Esophagus mucosa (tissue), 1 donor: Measurements from ENCODE around the gene LTV1. TPM values are rescaled to one million over a fixed set of nuclear protein-coding genes. Genes with fewer than 3 reads are reported as not detected.
"Not testable (repeated sequence)": the region's sequence is repeated elsewhere in the genome, so short reads cannot be mapped to it uniquely, and the experiment has no call there.

Experiments used
- ATAC-seq: fragments of 200-7000 bp; cut with Tn5 transposase; one replicate; pipeline ENCODE4 v1.9.1; 2020
- total RNA-seq: library from RNA; stranded (reverse); gene quantifications from one replicate; pipeline ENCODE4 v1.2.4, GENCODE V29; 2023
- donor health status: DM: yes; HTN: yes; CAD: no.

Gene LTV1
- total RNA-seq, 1 donor from 2014 or later, result 14.4 TPM

DNA sequence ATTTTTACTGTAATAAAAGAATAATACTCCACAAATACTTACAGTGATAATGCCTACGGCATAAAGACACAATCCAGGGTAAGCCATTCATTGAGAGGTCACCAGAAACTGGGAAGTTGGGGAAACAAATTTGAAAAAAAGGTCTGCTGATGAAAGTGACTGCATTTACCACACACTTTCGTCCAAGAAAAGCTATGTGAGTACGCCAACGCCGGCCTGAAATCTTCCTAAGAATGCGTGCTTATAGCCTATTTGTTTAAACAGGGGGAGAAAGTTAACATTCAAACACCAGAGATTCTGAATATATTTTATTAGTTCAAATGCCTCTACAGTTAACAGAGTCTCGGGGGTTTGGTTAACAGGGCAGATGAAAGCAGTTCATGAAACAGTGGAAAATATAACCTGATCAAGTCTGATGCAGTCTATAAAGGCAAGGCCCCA is 657 bp upstream of the LTV1 start:
- ATAC-seq, result peak; percentile 54

DNA sequence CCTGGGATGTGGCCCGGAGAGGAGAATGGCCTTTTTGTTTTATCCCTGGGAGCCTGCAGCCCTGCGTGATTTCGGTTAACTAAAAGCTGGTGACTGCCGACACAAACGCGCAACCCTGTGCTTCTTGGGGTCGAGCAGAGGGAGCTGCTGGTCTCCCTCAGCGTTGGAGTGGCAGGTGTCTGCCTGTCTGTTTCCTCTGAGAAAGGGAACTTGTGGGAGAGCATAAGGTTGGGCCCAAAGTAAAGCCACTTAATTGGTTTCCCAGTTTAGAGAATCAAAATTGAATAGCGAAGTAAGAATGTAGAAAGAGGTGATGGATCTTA is 500 bp downstream of the LTV1 start:
- ATAC-seq, result peak; percentile 14

DNA sequence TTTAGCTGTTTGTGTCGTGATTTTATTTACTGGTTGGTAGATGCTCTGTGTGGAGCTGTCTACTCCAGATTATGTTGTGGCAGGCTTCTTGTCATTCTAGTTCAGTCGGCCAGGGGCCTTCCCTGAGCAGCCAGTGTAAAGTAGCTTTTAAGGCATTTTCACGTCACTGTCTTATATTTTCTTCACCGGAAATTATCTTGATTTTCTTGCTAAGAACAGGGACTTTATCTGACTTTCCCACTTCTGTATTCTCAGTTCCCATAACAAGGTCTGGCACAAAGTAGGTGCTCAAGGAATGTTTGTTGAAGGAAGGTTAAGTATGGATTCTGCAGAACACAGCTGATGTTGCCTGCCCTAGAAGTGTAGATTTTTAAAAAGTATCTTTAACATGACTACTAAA is 868 bp downstream of the LTV1 start:
- peak; percentile 7 for ATAC-seq

DNA sequence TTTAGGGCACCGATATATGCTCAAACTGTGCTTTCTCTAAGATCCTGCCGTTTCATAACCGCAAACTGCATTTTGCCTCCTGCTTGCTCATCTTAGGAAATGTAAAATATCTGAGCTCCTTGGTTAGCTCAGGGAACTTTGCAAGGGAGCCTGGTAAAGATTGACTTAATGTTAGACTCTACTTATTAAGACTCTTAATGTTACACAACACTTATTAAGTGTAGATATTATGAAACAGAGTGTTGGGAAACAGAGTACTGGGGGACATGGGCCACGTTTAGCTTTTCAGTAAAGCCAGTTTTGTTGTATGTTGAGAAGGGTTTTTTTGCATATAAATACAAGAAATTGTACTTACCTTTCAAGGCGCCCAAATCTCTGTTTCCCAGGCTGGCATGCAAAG is 1.9 kb downstream of the LTV1 start:
- ATAC-seq, result no peak

DNA sequence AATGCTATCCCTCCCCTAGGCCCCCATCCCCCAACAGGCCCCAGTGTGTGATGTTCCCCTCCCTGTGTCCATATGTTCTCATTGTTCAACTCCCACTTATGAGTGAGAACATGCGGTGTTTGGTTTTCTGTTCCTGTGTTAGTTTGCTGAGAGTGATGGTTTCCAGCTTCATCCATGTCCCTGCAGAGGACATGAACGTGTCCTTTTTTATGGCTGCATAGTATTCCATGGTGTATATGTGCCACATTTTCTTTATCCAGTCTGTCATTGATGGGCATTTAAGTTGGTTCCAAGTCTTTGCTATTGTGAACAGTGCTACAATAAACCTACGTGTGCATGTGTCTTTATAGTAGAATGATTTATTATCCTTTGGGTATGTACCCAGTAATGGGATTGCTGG is 8.6 kb downstream of the LTV1 start:
- ATAC-seq, result not testable (repeated sequence)

DNA sequence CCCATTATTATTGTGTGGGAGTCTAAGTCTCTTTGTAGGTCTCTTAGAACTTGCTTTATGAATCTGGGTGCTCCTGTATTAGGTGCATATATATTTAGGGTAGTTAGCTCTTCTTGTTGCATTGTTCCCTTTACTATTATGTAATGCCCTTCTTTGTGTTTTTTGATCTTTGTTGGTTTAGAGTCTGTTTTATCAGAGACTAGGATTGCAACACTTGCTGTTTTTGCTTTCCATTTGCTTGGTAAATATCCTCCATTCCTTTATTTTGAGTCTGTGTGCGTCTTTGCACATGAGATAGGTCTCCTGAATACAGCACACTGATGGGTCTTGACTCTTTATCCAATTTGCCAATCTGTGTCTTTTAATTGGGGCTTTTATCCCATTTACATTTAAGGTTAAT is 11.9 kb downstream of the LTV1 start:
- not testable (repeated sequence) for ATAC-seq

DNA sequence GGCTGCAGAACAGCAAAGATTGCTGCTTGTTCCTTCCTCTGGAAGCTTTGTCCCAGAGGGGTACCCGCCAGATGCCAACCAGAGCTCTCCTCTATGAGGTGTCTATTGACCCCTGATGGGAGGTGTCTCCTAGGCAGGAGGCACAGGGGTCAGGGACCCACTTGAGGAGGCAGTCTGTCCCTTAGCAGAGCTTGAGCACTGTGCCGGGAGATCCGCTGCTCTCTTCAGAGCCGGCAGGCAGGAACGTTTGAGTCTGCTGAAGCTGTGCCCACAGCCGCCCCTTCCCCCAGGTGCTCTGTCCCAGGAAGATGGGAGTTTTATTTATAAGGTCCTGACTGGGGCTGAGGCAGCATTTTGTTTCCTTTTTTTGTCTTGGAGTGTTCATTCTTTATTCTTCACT is 13.6 kb downstream of the LTV1 start:
- ATAC-seq, result not testable (repeated sequence)

DNA sequence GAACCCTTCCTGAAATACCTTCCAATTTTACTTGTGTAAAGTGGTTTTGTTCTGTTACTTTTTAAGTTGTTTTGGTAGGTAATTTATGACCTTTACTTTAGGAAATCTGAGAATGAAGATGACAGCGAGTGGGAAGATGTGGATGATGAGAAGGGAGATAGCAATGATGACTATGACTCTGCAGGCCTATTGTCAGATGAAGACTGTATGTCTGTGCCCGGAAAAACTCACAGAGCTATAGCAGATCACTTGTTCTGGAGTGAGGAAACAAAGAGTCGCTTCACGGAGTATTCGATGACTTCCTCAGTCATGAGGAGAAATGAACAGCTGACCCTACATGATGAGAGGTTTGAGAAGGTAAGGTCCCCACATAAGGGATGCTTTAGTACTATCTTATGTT is 14.5 kb downstream of the LTV1 start:
- no peak for ATAC-seq

DNA sequence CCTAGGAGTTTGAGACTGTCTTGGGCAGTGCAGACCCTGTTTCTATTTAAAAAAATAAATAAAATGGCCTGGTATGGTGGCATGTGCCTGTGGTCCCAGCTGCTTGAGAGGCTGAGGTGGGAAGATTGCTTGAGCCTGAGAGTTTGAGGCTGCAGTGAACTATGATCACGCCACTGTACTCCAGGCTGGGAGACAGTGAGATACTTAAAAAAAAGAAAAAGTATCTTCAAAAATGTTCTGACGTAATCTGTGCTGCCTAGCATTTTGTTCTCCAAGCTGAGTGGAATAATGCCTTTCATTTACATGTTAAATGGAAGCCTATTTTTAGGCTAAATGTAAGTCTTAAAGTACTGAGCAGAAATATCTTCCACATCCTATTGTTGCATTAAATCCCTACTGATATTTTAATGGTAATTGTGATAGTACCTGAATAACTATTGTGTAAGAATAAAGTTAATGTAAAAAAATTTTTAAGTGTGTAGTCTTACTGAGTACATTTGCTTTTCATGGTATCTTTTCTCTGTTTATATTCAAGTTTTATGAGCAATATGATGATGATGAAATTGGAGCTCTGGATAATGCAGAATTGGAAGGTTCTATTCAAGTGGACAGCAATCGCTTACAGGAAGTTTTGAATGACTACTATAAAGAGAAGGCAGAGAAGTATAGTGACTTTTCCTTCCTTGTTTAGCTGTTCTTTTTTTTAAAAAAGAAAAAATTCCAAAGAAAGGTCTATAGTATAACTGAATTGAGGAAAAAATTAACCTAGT is 16.9 kb downstream of the LTV1 start:
- no peak for ATAC-seq

DNA sequence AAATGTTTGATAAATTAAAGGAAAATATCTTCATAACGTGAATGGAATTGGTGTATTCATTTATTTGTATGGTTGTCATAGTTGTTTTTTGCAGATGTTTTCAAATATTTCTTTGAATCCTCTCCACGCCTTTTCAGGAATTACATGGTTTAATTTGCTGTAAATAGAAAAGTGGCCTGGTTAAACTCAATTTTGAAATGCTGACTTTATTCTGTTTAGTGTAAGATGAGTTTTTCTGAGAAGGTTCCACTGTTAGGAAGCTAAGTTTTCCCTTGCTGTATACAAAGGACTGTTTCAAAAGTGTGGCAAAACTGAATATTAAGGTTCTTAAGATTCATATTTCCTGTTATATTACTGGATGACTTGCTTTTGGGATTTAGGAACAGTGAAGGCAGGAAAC is 20.6 kb downstream of the LTV1 start:
- ATAC-seq, result no peak

DNA sequence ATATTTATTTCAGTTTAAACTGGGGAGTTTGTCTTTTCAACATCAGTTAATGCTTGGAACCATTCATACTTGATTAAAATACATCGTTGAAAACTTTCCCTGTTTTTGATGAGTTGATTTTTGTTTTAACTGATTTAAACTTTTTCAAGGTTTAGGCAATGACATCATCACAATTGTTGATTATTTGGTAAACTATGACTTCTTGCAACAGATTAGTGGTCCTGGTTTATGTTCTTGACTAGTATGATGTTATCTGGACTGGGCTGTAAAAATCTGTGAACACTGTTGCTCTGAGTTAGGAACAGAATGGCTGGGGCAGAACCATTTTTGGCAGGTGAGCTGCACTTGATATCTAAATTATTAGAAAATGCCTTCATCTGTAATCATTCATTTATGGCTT is 21.1 kb downstream of the LTV1 start, which contains the start of gene ZC2HC1B:
ZC2HC1B (plus strand) TSS at position 241 of the 400 bp plus-strand sequence; CDS start at position 307, 66 bp downstream.
- ATAC-seq, result no peak

DNA sequence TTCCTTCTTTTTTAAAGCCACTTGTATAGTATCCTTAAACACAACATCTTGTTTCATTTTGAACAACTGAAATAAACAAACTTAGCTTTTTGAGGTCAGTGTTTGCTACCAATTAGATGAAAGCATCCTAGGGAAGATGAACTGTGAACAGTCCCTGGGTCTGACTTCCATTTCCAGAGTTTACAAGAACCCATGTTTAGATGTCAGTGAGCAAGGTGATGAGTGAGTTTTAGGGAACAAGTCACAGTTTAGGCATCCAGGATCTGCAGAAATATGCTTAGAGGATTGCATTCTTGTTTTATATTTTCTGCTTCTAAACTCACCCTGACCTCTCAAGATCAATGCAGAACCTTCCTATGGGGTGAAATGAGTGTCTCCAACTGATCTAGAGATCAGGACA is 24.1 kb downstream of the LTV1 start:
- ATAC-seq, result no peak

DNA sequence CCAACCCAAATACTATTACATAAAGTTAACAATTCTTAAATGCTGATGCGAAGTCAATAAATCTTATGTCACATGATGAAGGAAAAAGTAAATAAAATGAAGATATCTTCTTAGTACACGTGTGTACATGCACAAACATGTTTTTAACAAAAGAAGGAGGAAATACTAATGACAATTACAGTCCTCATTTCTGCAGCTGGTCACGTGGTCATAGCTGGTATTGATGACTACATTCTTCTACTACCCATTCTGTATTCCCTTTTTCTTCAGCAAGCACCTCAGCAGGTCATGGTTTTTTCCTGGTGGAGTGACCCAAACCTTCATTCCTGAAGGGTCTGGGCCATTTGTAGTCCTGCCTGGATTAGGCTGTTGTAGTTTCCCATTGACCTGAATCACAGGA is 25.7 kb downstream of the LTV1 start:
- ATAC-seq, result not testable (repeated sequence)

DNA sequence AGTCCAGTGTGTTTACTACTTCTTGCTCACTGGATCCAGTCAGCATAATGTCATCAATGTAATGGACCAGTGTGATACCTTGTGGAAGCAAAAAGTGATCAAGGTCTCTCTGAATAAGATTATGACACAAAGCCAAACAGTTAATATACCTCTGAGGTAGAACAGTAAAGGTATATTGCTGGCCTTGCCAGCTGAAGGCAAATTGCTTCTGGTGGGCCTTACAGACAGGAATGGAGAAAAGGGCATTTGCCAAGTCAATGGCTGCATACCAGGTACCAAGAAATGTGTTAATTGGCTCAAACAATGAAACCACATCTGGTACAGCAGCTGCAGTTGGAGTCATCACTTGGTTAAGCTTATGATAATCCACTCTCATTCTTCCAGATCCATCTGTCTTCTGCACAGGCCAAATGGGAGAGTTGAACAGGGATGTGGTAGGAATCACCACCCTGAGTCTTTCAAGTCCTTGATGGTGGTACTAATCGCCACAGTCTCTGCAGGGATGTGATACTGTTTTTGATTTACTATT is 28.1 kb downstream of the LTV1 start:
- not testable (repeated sequence) for ATAC-seq

DNA sequence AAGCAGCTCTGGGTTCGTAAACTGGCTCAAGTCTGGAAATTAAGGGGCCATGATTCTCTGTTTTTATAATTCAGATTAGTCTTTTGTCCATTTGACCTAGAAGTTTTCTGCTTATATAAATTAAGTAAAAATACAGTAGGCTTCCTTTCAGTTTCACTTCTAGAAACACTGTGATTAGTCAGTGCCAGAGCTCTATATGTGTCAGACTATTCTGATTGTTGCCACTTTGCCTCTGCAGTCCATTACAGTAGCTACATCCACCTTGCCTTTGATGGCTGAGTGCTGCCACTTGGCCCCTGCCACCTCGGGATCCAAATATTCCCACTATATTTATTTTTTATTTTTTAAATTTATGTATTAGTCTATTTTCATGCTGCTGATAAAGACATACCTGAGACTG is 29.1 kb downstream of the LTV1 start:
- ATAC-seq, result no peak

DNA sequence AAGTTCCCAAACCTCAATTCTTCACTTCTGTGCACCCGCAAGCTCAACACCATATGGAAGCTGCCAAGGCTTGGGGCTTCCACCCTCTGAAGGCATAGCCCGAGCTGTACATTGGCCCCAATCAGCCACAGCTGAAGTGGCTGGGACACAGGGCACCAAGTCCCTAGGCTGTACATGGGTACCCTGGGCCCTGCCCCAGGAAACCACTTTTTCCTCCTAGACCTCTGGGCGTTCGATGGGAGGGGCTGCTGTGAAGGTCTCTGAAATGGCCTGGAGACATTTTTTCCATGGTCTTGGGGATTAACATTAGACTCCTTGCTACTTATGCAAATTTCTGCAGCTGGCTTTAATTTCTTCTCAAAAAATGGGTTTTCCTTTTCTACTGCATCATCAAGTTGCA is 30.5 kb downstream of the LTV1 start:
- ATAC-seq, result not testable (repeated sequence)

DNA sequence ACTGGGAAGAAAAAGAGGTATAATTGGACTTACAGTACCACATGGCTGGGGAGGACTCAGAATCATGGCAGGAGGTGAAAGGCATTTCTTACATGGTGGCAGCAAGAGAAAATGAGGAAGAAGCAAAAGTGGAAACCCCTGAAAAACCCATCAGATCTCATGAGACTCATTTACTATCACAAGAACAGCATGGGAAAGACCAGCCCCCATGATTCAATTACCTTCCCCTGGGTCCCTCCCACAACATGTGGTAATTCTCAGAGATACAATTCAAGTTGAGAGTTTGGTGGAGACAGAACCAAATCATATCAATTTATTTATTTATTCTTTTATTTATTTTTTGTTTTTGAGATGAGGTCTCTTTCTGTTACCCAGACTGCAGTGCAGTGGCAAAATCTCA is 31.4 kb downstream of the LTV1 start:
- not testable (repeated sequence) for ATAC-seq

DNA sequence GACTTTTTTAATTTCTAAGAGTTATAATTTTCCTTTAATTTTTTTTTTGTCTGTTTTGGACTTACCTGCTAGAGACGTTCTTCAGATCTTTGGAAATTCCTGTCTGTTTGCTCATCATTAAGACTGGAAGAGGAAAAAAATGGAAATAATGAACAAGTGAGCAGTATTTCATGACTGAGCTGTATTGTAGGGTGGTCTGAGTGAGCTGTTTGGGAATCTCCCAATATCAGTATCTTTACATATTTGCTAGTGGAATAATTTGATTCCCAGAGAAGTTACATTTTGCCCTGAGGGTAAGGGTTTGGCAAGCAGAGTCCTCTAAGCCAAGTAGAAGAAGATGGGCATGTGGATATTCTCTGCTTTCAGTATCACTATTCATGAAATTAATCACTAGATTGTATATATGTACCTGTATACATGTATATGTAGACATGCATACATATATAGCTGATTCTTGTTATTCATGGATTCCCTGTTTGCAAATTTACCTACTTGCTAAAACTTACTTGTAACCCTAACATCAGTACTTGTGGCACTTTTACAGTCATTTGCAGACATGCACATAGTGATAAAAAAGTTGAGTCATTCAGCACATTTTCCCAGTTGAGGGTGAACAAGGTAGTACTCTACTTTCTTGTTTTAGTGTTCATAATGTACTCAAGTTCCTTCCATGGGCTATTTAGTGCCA is 34.6 kb downstream of the LTV1 start:
- no peak for ATAC-seq

DNA sequence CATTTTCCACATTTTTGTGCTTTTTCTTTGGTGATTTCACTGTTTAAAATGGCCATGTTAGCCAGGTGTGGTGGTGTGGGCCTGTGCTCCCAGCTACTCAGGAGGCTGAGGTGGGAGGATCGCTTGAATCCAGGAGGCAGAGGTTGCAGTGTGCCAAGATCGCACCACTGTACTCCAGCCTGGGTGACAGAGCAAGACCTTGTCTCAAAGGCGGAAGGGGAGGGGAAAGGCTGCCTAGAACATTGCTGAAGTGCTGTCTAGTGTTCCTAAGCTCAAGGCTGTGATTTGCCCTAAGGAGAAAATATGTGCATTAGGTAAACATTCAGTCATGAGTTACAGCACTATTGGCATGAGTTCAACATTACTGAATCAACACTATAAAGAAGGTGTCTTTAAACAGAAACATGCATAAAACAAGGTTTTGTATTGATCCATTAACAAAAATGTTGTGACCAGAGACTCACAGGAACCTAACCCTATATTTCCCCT is 35.2 kb downstream of the LTV1 start:
- ATAC-seq, result peak; percentile 89

DNA sequence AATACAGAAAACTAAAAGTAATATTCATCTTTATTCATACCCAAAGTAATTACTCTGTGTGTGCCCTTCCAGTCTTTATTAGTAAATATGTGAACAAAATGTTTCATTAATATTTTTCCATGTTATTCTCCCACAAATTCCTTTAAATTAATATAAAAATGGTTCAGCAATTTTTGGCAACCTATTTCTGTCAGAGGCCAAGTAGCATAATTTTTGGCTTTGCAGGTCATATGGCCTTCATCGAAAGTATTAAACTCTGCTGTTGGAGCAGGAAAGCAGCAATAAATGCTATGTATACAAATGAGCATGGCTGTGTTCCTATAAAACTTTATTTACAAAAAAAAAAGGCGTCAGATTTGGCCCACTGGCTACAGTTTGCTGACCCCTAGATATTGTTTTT is 37.3 kb downstream of the LTV1 start:
- no peak for ATAC-seq

DNA sequence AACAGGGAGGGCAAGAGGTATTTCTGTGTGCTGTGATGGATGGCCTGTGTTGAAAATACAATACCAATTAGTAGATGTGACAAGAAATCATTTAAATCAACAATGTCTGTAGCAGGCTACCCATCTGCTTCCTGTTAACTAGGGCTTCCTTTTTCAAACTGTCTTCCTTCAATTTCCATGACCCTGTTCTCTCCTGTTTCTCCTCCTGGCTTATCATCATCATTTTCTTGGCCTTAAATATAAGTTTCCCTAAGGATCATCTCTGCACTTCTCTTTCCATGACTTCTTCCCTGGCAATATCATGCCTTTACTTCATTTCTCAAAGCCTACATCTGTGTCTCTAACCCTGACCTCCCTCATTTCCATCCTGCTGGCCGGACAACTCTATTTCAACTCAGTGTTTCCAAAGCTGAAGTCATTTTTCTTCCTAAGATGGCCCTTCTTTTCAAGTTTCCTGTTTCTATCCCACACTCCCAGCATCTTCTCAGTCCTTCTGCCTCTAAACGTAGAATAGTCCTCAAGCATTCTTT is 39.3 kb downstream of the LTV1 start:
- ATAC-seq, result no peak

DNA sequence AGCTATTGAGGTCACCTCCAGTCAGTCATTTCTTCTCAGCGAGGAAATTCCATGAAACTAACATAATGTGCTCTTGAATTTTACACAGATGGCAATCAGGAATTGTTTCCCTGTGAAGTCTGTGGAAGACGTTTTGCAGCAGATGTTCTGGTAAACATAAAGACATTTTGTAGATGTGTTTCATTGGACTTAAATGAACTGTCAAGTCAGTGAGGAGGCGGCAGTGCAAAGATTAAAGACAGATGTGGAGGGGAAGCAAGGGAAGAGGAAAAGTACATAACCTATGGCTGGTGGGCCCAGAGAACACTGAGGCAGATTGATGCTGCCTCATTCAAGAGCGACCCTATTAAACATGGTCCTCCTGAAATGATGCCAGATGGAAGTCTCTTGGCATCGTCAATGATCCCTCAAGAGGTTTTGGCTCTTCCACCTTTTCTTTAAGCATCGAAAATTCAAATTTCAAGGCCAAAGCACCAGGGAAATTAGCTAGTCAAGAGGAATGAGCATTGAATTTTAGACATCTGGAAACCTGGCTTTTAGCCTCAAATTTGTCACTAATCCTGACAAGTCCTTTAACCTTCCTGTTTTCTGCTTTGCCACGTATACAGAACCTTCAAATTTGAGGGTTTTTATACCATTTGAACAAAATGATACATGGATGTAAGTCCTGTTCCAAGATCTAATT is 41.2 kb downstream of the LTV1 start:
- ATAC-seq, result no peak

DNA sequence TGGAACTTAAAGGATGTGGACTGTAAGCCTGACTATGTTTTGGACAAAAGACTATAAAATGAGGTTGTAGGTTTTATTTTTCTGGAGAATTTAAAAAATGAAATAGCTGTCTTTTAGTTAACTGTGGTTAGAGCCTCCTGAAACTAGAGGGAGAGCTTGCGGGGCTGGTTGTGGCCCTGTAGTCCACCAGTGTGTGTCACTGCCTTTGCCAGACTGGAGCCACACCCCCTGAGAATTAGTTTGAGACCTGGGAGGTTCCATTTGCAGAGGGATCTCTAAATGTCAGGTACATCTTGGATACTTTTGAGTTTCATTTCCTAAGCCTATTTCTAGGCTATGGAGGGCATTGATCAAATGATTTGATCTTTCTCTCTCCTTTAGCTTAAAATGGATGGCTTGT is 42.0 kb downstream of the LTV1 start:
- no peak for ATAC-seq
